HL-60 (cell line): ENCODE results near the gene SLC16A11.

Source experiments
- GABPA ChIP-seq: IDR thresholded peaks from 2 replicates; pipeline ENCODE4 v1.6.1; 2012; ENCODE audit warnings: low read depth
- POLR2AphosphoS5 ChIP-seq: IDR thresholded peaks from 2 replicates; pipeline ENCODE4 v1.6.1; 2012; ENCODE audit warnings: low read depth
- REST ChIP-seq: IDR thresholded peaks from 2 replicates; pipeline ENCODE4 v1.6.1; 2012; ENCODE audit warnings: low read depth; ENCODE audit not compliant: insufficient replicate concordance
- SPI1 ChIP-seq: IDR thresholded peaks from 2 replicates; pipeline ENCODE4 v1.6.1; 2012; ENCODE audit warnings: low read depth, mild to moderate bottlenecking, borderline replicate concordance
- TF ChIP-seq, protein P1 (sequence below): IDR thresholded peaks from one replicate; pipeline ENCODE4 v1.5.1; 2011; ENCODE audit warnings: low read length, control low read depth, inconsistent platforms; ENCODE audit not compliant: insufficient read depth

DNA sequence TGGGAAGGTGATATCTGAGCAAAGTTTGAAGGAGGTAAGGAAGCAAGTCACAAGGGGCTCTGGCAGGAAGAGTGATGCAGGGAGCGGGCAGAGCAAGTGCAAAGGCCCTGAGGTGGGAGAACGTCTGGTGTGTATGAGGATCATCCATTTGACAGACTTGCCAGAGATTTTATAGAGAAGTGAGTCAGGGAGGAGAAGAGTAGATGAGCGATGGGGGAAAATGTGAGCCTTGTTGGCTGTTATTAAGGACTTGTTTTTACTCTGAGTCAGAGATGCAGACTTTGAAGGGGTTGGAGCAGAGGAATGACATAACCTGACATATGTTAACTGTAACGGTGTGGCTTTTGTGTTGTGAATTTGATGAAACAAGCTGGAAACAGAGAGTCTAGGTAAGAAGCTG lies 39.7 kb upstream of the SLC16A11 start:
- TF ChIP-seq, protein P1, sequence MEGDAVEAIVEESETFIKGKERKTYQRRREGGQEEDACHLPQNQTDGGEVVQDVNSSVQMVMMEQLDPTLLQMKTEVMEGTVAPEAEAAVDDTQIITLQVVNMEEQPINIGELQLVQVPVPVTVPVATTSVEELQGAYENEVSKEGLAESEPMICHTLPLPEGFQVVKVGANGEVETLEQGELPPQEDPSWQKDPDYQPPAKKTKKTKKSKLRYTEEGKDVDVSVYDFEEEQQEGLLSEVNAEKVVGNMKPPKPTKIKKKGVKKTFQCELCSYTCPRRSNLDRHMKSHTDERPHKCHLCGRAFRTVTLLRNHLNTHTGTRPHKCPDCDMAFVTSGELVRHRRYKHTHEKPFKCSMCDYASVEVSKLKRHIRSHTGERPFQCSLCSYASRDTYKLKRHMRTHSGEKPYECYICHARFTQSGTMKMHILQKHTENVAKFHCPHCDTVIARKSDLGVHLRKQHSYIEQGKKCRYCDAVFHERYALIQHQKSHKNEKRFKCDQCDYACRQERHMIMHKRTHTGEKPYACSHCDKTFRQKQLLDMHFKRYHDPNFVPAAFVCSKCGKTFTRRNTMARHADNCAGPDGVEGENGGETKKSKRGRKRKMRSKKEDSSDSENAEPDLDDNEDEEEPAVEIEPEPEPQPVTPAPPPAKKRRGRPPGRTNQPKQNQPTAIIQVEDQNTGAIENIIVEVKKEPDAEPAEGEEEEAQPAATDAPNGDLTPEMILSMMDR: no peak
- TF ChIP-seq POLR2AphosphoS5: no peak
- TF ChIP-seq GABPA: no peak
- TF ChIP-seq REST: no peak
- no peak for TF ChIP-seq SPI1
